Stimulated activated CD8-positive, alpha-beta memory T cell treated with anti-CD3 and anti-CD28 coated beads, Interleukin-15, amount 100 ng/mL, for 48 hours (primary cell): ENCODE data around the gene GNS.

Experiments
- DNase-seq, 2 donors: peaks; one replicate each; pipeline ENCODE4 v3.0.0-alpha.2; 2020; ENCODE audit warnings: low read depth in 2 of 2

Gene GNS

GRCh38 chr12:64735442-64735841 lies 23.8 kb downstream of the GNS start:
- no peak for DNase-seq

GRCh38 chr12:64733857-64734256 lies 25.3 kb downstream of the GNS start:
- DNase-seq: no peak

DNA sequence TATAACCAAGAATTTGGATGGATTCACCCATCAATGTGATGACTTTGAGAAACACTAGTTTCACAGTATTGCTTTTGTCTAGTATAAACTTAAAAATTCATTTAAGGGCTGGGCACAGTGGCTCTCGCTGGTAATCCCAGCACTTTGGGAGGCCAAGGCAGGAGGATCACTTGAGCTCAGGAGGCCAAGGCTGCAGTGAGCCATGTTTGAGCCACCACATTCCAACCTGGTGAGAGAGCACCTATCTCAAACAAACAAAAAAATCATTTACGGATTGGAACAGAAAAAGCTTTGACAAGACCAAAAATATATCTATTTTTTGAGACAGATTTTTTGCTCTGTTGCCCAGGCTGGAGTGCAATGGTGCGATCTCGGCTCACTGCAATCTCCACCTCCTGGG lies 27.5 kb downstream of the GNS start:
- no peak for DNase-seq

GRCh38 chr12:64730588-64730969 lies 28.6 kb downstream of the GNS start:
- no peak for DNase-seq

GRCh38 chr12:64729909-64730587 lies 29.2 kb downstream of the GNS start:
- DNase-seq: no peak

- no peak for DNase-seq
Measured at GRCh38 chr12:64724201-64724745, 34.9 kb downstream of the GNS start.

GRCh38 chr12:64723630-64724029 lies 35.6 kb downstream of the GNS start:
- no peak for DNase-seq

GRCh38 chr12:64722835-64723234 lies 36.4 kb downstream of the GNS start:
- no peak for DNase-seq

GRCh38 chr12:64720884-64721283 lies 38.3 kb downstream of the GNS start:
- DNase-seq: no peak

- DNase-seq: no peak
Measured at GRCh38 chr12:64718649-64719048, 40.6 kb downstream of the GNS start.

GRCh38 chr12:64716839-64717455 lies 42.3 kb downstream of the GNS start:
- DNase-seq: no peak

DNA sequence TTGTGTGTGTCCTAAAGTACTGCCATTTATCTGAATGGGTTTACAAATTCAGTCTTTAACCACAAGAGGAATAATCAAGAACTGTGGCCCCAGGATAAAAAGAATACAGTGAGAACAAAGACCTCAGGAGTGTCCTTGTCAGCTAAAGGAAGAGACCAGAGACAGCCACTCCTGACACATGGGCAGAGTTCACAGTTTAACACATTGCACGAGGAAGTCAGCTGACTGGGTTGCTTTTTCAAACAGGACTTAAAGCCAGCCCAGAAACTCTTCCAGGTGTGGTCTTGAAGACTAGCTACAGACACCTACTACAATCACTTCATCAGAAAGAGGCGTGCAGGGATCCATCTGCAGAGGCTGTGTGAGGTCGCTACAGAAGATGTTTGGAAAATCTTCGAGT lies 42.8 kb downstream of the GNS start:
- no peak for DNase-seq

DNA sequence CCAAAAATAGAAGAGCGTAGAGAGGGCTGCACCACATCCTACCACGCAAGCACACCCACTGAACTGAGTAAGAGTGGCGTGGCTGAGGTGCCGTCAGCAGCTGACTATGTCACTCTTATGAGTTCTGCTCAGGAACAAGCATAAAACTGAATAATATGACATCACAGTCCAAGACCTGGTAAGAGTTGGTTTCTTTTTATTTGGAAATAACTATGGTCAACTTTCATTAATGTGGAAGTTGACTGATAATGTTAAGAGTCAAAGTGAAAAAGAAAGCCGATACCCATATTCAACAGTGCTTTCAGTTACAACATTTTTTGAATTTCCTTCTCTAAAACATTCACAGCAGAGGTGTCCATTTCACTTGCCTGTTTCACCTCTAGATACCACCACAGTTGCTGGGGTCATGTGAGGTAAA lies 44.6 kb downstream of the GNS start:
- no peak for DNase-seq

DNA sequence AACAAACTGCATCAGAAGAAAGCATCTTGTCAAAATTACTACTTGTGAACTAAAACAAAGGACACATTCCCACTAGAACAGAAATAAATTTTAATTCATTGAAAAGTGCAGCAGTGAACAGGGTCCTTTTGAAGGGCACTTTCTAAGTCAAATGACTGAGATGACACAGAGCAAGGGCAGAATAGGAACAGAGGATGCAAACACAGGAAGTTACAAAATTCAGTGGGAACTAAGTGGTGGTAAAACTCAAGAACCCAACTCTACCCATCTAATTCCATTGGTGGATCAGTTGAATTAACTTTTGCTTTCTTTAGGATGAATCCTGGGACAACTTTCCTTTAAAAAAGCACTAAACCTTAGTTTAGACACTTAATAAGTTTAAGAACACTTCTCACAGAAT lies 45.8 kb downstream of the GNS start:
- DNase-seq: no peak

- DNase-seq: no peak
Measured at GRCh38 chr12:64709429-64709828, 49.8 kb downstream of the GNS start.

- no peak for DNase-seq
Measured at GRCh38 chr12:64707926-64708325, 51.3 kb downstream of the GNS start.

GRCh38 chr12:64707362-64707761 lies 51.8 kb downstream of the GNS start:
- no peak for DNase-seq

GRCh38 chr12:64706857-64707256 lies 52.3 kb downstream of the GNS start:
- no peak for DNase-seq

DNA sequence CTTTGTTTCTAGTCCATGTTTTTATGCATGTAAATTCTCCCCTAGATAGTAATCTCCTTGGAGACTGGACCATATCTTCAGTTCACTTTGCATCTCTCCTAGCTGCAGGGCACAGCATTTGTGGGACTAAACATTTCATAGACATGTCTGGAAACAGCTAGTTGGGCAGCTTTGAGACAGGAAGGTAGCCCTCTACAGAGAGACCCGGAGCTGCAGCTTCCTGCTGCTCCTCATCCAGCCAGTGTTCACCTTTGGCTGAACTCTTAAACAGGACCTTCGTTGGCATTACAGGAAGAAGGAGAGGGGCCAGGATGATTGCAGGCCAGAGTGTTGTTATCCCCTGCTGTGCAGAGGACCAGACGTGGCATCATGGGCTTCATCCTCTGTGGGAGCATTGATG lies 52.9 kb downstream of the GNS start:
- DNase-seq: no peak

- no peak for DNase-seq
Measured at GRCh38 chr12:64701283-64701682, 57.9 kb downstream of the GNS start.

DNA sequence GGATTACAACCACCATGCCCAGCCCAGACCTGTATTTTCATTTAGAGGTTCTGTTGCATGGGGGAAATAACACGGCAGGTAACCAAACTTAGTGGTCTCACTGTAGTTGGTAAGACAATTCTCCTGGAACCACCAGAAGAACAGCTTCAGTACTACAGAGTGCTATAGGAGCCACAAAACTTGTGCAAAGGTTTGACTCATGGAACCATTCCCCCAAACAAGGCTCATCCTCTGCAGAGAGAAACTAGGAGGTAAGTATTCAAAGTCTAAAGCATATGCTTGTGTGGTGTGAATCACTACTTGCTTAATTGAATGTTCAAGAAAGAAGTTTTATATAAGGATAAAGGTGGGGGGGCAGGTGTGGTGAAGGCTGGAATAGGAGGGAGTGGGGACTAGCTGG lies 58.7 kb downstream of the GNS start:
- DNase-seq: no peak

GRCh38 chr12:64699504-64700115 lies 59.6 kb downstream of the GNS start:
- DNase-seq: no peak

DNA sequence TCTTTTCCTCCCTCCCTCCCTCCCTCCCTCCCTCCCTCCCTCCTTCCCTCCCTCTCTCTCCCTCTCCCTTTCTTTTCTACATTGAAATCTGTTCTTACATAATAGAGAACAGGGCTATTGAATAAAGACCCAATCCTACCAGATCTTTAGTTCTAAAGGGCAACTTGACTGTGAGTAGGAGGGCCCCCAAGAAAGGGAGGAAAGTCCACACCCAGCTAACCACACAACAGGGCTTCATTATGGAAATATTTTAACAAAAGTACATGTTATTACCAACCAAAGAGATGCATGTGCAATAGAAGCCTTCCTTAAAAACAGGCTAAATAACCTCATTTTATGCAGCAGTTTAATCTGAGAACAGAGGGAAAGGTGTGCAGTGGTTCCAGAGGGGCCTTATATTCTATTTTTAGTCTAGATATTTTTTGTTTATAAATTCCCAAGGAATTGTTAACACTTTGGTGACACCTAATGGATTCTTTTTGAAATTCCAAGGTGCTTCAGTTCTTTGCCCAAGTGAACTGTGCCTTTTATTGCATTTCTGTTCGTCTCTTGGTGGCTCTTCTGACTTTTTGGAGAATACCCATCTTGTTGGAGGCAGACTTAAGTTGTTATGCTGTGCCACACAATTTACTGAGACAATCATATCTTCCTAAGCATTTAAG lies 63.0 kb downstream of the GNS start:
- no peak for DNase-seq
